ENCODE results near the gene SLC7A7. TPM values are rescaled to one million over a fixed set of nuclear protein-coding genes. Genes with fewer than 3 reads are reported as not detected.
A peak's percentile ranks its signal among the peaks of the same experiment; 100 is the strongest.

SLC7A7 gene
- total and polyA plus RNA-seq, 9 of the 15 experiments (the other 6 are each of a cell fraction or from before 2014, with no cell fraction given): 0.07 to 0.68 (median 0.41) TPM

- TF ChIP-seq, protein P1, sequence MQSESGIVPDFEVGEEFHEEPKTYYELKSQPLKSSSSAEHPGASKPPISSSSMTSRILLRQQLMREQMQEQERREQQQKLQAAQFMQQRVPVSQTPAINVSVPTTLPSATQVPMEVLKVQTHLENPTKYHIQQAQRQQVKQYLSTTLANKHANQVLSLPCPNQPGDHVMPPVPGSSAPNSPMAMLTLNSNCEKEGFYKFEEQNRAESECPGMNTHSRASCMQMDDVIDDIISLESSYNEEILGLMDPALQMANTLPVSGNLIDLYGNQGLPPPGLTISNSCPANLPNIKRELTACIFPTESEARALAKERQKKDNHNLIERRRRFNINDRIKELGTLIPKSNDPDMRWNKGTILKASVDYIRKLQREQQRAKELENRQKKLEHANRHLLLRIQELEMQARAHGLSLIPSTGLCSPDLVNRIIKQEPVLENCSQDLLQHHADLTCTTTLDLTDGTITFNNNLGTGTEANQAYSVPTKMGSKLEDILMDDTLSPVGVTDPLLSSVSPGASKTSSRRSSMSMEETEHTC (IDR thresholded peaks at IDR 0.05): no peak
- no peak for TF ChIP-seq NEUROD1 (IDR thresholded peaks at IDR 0.05; ENCODE audit: borderline replicate concordance, low read depth, low read length, partially characterized antibody)
- TF ChIP-seq ZNF668 (CRISPR knock-in tag; IDR thresholded peaks at IDR 0.05): no peak
- TF ChIP-seq ZNF384 (IDR thresholded peaks at IDR 0.05; ENCODE audit: low read depth, low read length): no peak
- TF ChIP-seq, protein P2, sequence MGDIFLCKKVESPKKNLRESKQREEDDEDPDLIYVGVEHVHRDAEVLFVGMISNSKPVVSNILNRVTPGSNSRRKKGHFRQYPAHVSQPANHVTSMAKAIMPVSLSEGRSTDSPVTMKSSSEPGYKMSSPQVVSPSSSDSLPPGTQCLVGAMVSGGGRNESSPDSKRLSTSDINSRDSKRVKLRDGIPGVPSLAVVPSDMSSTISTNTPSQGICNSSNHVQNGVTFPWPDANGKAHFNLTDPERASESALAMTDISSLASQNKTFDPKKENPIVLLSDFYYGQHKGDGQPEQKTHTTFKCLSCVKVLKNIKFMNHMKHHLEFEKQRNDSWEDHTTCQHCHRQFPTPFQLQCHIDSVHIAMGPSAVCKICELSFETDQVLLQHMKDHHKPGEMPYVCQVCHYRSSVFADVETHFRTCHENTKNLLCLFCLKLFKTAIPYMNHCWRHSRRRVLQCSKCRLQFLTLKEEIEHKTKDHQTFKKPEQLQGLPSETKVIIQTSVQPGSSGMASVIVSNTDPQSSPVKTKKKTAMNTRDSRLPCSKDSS (IDR thresholded peaks at IDR 0.05; ENCODE audit: low read depth, partially characterized antibody): no peak
- no peak for TF ChIP-seq RAD21 (CRISPR knock-in tag; conservative IDR thresholded peaks at IDR 0.05 in 1 of 2, IDR thresholded peaks at IDR 0.05 in 1 of 2)
- peak; percentile 96 for TF ChIP-seq ZBTB2 (IDR thresholded peaks at IDR 0.05)
- TF ChIP-seq TEAD2 (tag; IDR thresholded peaks at IDR 0.05): no peak
- peak; percentile 33; the same call in 1 of the 2 replicates for TF ChIP-seq ZKSCAN8 (CRISPR knock-in tag; IDR thresholded peaks at IDR 0.05)
- no peak for TF ChIP-seq RBM17 (IDR thresholded peaks at IDR 0.05; ENCODE audit: borderline replicate concordance, low read depth, low read length)
- TF ChIP-seq ZC3H8 (IDR thresholded peaks at IDR 0.05): no peak
- no peak for TF ChIP-seq ZNF584 (CRISPR knock-in tag; IDR thresholded peaks at IDR 0.05; ENCODE audit: low read depth)
- peak; percentile 88; the same call in 1 of the 2 replicates for TF ChIP-seq ERF (CRISPR knock-in tag; IDR thresholded peaks at IDR 0.05)
- no peak for TF ChIP-seq DMBX1 (CRISPR knock-in tag; IDR thresholded peaks at IDR 0.05; ENCODE audit: borderline replicate concordance)
- no peak for TF ChIP-seq SMAD1 (IDR thresholded peaks at IDR 0.05; ENCODE audit: low read depth, low read length, partially characterized antibody)
- no peak for TF ChIP-seq JUN (IDR thresholded peaks at IDR 0.05; ENCODE audit: borderline replicate concordance, low read depth, low read length)
- TF ChIP-seq JUN (CRISPR knock-in tag; IDR thresholded peaks at IDR 0.05; ENCODE audit: borderline replicate concordance): no peak
- no peak for TF ChIP-seq HMG20B (CRISPR knock-in tag; IDR thresholded peaks at IDR 0.05)
- no peak for TF ChIP-seq KLF13 (tag; IDR thresholded peaks at IDR 0.05; ENCODE audit: borderline replicate concordance, low read depth)
- TF ChIP-seq, protein P3, sequence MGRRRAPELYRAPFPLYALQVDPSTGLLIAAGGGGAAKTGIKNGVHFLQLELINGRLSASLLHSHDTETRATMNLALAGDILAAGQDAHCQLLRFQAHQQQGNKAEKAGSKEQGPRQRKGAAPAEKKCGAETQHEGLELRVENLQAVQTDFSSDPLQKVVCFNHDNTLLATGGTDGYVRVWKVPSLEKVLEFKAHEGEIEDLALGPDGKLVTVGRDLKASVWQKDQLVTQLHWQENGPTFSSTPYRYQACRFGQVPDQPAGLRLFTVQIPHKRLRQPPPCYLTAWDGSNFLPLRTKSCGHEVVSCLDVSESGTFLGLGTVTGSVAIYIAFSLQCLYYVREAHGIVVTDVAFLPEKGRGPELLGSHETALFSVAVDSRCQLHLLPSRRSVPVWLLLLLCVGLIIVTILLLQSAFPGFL (CRISPR knock-in tag; IDR thresholded peaks at IDR 0.05): no peak
Measured at GRCh38 chr14:22766457-22767322, 48.5 kb downstream of the SLC7A7 start, which contains the start of gene OXA1L (continued).
